ENCODE results near the gene GNAL. TPM values are rescaled to one million over a fixed set of nuclear protein-coding genes. Genes with fewer than 3 reads are reported as not detected.
A peak's percentile ranks its signal among the peaks of the same experiment; 100 is the strongest.

The GNAL gene
- total and polyA plus RNA-seq, 7 donors, result 0.46 to 25.1 (median 13.2) TPM

GRCh38 chr18:11739893-11740292 lies 50.8 kb downstream of the GNAL start:
- intact Hi-C loops (cut with DNase I), result no loop called here
- no peaks in the 10 kb centered on the region for H3K4me1 ChIP-seq
- WGBS, 2 donors, result 72 to 77% methylated on average over 7 of the region's 7 CpGs

GRCh38 chr18:11740461-11740860 lies 51.4 kb downstream of the GNAL start:
- Histone ChIP-seq H3K27ac (no peak overlapping the region), H3K4me3 (no peak overlapping the region), H3K9me3 (no peaks in the 10 kb centered on the region), H3K4me1 (no peaks in the 10 kb centered on the region), H3K27me3 (no peaks in the 10 kb centered on the region), H3K36me3 (no peaks in the 10 kb centered on the region)
- WGBS, 2 donors, result 86 to 87% methylated on average over 2 of the region's 2 CpGs
- no peak for TF ChIP-seq CTCF (IDR thresholded peaks at IDR 0.05)
- no peak for DNase-seq
- intact Hi-C loops (cut with DNase I), result no loop called here

More at GRCh38 chr18:11739893-11740292, 50.8 kb downstream of the GNAL start:
- no peak for TF ChIP-seq EP300 (IDR thresholded peaks at IDR 0.05)
- TF ChIP-seq CTCF (IDR thresholded peaks at IDR 0.05), result no peak
- TF ChIP-seq POLR2A (IDR thresholded peaks at IDR 0.05), result no peak
- no peak for TF ChIP-seq POLR2AphosphoS5 (IDR thresholded peaks at IDR 0.05)
- H3K36me3 ChIP-seq, result no peaks in the 10 kb centered on the region
- no peaks in the 10 kb centered on the region for H3K9me3 ChIP-seq
- no peak overlapping the region for H3K27ac ChIP-seq
- H3K27me3 ChIP-seq, result no peaks in the 10 kb centered on the region
- DNase-seq, result no peak
- H3K4me3 ChIP-seq, result no peak overlapping the region

GRCh38 chr18:11741505-11742145 lies 52.6 kb downstream of the GNAL start:
- no peaks in the 10 kb centered on the region for H3K4me1 ChIP-seq
- H3K4me3 ChIP-seq, result no peak overlapping the region
- no peak overlapping the region for H3K27ac ChIP-seq
- H3K9me3 ChIP-seq, result no peaks in the 10 kb centered on the region
- DNase-seq, result no peak
- WGBS, 2 donors, result 71 to 79% methylated on average over 5 of the region's 5 CpGs
- no peaks in the 10 kb centered on the region for H3K36me3 ChIP-seq
- TF ChIP-seq CTCF (IDR thresholded peaks at IDR 0.05) (peak in 1 of 4 experiments; percentile 23), POLR2AphosphoS5 (IDR thresholded peaks at IDR 0.05) (no peak)
- intact Hi-C loops (cut with DNase I), result no loop called here
- peaks cover 0 to 4% (median 0%) of the 10 kb centered on the region in 3 donors for H3K27me3 ChIP-seq

DNA sequence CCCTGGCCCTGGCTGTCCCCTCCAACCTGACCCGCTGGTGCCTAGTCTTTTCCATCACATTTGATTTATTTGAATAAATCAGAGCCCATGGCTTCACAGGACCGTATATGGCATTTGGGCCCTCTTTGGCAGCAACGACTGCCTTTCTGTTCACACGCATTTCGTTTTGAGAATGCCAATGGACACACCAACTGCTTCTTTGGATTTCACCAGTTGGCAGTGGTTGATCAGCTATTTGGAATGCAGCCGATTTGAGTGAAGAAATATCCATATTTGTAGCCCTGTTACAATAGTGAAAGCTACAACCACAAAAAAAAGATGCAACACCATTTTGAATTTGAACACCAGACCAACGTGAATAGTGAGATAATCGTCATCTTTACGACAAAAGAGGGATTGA lies 56.5 kb downstream of the GNAL start:
- intact Hi-C loops (cut with DNase I), result no loop called here
- Histone ChIP-seq H3K36me3 (no peaks in the 10 kb centered on the region), H3K9me3 (no peaks in the 10 kb centered on the region), H3K27me3 (peaks cover 0 to 31% (median 3%) of the 10 kb centered on the region in 3 donors), H3K4me1 (no peaks in the 10 kb centered on the region), H3K4me3 (no peak overlapping the region), H3K27ac (no peak overlapping the region)
- WGBS, 2 donors, result 81 to 89% methylated on average over 9 of the region's 9 CpGs
- DNase-seq, result no peak
- TF ChIP-seq CTCF (IDR thresholded peaks at IDR 0.05), result no peak
- no peak for TF ChIP-seq POLR2A (IDR thresholded peaks at IDR 0.05)
- TF ChIP-seq EP300 (IDR thresholded peaks at IDR 0.05), result no peak
- TF ChIP-seq POLR2AphosphoS5 (IDR thresholded peaks at IDR 0.05), result no peak

- H3K9me3 ChIP-seq, result no peaks in the 10 kb centered on the region
- H3K4me3 ChIP-seq, result no peak overlapping the region
- peaks cover 0 to 46% (median 12%) of the 10 kb centered on the region in 3 donors for H3K27me3 ChIP-seq
- TF ChIP-seq EP300 (IDR thresholded peaks at IDR 0.05), result no peak
- TF ChIP-seq CTCF (IDR thresholded peaks at IDR 0.05), result no peak
- no peak for TF ChIP-seq POLR2AphosphoS5 (IDR thresholded peaks at IDR 0.05)
- H3K27ac ChIP-seq, result no peak overlapping the region
- 94 to 97% methylated on average over 4 of the region's 4 CpGs for WGBS, 2 donors
- intact Hi-C loops (cut with DNase I), result no loop called here
- H3K36me3 ChIP-seq, result no peaks in the 10 kb centered on the region
- H3K4me1 ChIP-seq, result peaks cover 0 to 13% (median 12%) of the 10 kb centered on the region in 4 donors
- no peak for DNase-seq
Observed at GRCh38 chr18:11747286-11747685, 58.2 kb downstream of the GNAL start.

All from sigmoid colon (tissue), 7 donors.